Loucy (cell line): ENCODE data around the gene PTGES2.

Source experiments
- H2AFZ ChIP-seq: fragments of 200-600 bp; sonication (generic); 2 replicates; pipeline ENCODE4 v1.6.0; 2016; ENCODE audit warnings: antibody characterized with exemption, mild to moderate bottlenecking, low read length, moderate library complexity
- H3F3A ChIP-seq: fragments of 200-600 bp; 2 replicates; pipeline ENCODE4 v1.6.0; 2016; ENCODE audit warnings: antibody characterized with exemption, low read depth, mild to moderate bottlenecking
- H3K27me3 ChIP-seq: fragments of 200-600 bp; sonication (generic); 2 replicates; pipeline ENCODE4 v1.6.1; 2014; ENCODE audit warnings: low read length, mild to moderate bottlenecking; ENCODE audit not compliant: insufficient read depth, poor library complexity, severe bottlenecking
- H3K36me3 ChIP-seq: fragments of 200-600 bp; sonication (generic); 2 replicates; pipeline ENCODE4 v1.6.1; 2016; ENCODE audit warnings: low read length; ENCODE audit not compliant: insufficient read depth
- H3K4me1 ChIP-seq: fragments of 200-600 bp; sonication (generic); 2 replicates; pipeline ENCODE4 v1.5.1; 2014; ENCODE audit warnings: low read length, mild to moderate bottlenecking; ENCODE audit not compliant: insufficient read depth, poor library complexity, severe bottlenecking
- H3K4me2 ChIP-seq: fragments of 200-600 bp; sonication (generic); 2 replicates; pipeline ENCODE4 v1.6.0; 2014; ENCODE audit warnings: antibody characterized with exemption, low read length, low read depth, mild to moderate bottlenecking; ENCODE audit not compliant: poor library complexity, severe bottlenecking
- H3K4me3 ChIP-seq: fragments of 200-600 bp; sonication (generic); 2 replicates; pipeline ENCODE4 v1.5.1; 2014; ENCODE audit warnings: low read length, mild to moderate bottlenecking, mixed read lengths; ENCODE audit not compliant: poor library complexity, severe bottlenecking
- H3K79me2 ChIP-seq: fragments of 200-600 bp; sonication (generic); 2 replicates; pipeline ENCODE4 v1.6.1; 2014; ENCODE audit warnings: low read length; ENCODE audit not compliant: insufficient read depth
- H3K9ac ChIP-seq: fragments of 200-600 bp; sonication (generic); 2 replicates; pipeline ENCODE4 v1.6.0; 2014; ENCODE audit warnings: mild to moderate bottlenecking, low read depth, low read length, moderate library complexity; ENCODE audit not compliant: poor library complexity, severe bottlenecking
- H3K9me2 ChIP-seq: fragments of 200-600 bp; sonication (generic); replicated peaks from 2 replicates; pipeline ENCODE4 v1.6.1; 2016; ENCODE audit warnings: low read depth, low read length, mixed read lengths
- H3K9me3 ChIP-seq: fragments of 200-600 bp; sonication (generic); 2 replicates; pipeline ENCODE4 v1.6.1; 2014; ENCODE audit warnings: mild to moderate bottlenecking, antibody characterized with exemption, low read length, low read depth; ENCODE audit not compliant: insufficient read depth
- H4K20me1 ChIP-seq: fragments of 200-600 bp; sonication (generic); 2 replicates; pipeline ENCODE4 v1.6.0; 2014; ENCODE audit warnings: antibody characterized with exemption, low read length, mild to moderate bottlenecking; ENCODE audit not compliant: insufficient read depth, poor library complexity, severe bottlenecking
- EZH2phosphoT487 ChIP-seq: fragments of 200-600 bp; IDR thresholded peaks from 2 replicates; pipeline ENCODE4 v1.6.1; 2018; ENCODE audit warnings: antibody characterized with exemption, mild to moderate bottlenecking, moderate library complexity, borderline replicate concordance
- TF ChIP-seq, protein P1 (sequence below): fragments of 200-600 bp; sonication (generic); conservative IDR thresholded peaks from 2 replicates; pipeline ENCODE4 v1.5.1; 2014; ENCODE audit warnings: mild to moderate bottlenecking, antibody characterized with exemption, low read length

Gene PTGES2

GRCh38 chr9:128163523-128164306 lies 36.2 kb upstream of the PTGES2 start:
- Histone ChIP-seq H2AFZ (no peak overlapping the region), H4K20me1 (peaks cover 9% of the 10 kb centered on the region), H3K36me3 (peaks cover 47% of the 10 kb centered on the region; the same call in 1 of the 2 replicates), H3K4me1 (peaks cover 21% of the 10 kb centered on the region), H3K9me3 (no peaks in the 10 kb centered on the region), H3K9me2 (no peaks in the 10 kb centered on the region), H3K4me2 (no peak overlapping the region), H3K9ac (no peak overlapping the region), H3K4me3 (no peak overlapping the region), H3K79me2 (peaks cover 30% of the 10 kb centered on the region), H3K27me3 (no peaks in the 10 kb centered on the region), H3F3A (no peaks in the 10 kb centered on the region)
- TF ChIP-seq, protein P1, sequence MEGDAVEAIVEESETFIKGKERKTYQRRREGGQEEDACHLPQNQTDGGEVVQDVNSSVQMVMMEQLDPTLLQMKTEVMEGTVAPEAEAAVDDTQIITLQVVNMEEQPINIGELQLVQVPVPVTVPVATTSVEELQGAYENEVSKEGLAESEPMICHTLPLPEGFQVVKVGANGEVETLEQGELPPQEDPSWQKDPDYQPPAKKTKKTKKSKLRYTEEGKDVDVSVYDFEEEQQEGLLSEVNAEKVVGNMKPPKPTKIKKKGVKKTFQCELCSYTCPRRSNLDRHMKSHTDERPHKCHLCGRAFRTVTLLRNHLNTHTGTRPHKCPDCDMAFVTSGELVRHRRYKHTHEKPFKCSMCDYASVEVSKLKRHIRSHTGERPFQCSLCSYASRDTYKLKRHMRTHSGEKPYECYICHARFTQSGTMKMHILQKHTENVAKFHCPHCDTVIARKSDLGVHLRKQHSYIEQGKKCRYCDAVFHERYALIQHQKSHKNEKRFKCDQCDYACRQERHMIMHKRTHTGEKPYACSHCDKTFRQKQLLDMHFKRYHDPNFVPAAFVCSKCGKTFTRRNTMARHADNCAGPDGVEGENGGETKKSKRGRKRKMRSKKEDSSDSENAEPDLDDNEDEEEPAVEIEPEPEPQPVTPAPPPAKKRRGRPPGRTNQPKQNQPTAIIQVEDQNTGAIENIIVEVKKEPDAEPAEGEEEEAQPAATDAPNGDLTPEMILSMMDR: no peak
- TF ChIP-seq EZH2phosphoT487: no peak

GRCh38 chr9:128163027-128163515 lies 35.5 kb upstream of the PTGES2 start:
- Histone ChIP-seq H3K4me1 (peaks cover 21% of the 10 kb centered on the region), H3K4me2 (no peak overlapping the region), H3K9ac (no peak overlapping the region), H3K4me3 (no peak overlapping the region), H2AFZ (no peak overlapping the region), H3F3A (no peaks in the 10 kb centered on the region), H3K27me3 (no peaks in the 10 kb centered on the region), H3K79me2 (peaks cover 30% of the 10 kb centered on the region), H3K36me3 (peaks cover 43% of the 10 kb centered on the region; the same call in 1 of the 2 replicates), H3K9me3 (no peaks in the 10 kb centered on the region), H3K9me2 (no peaks in the 10 kb centered on the region), H4K20me1 (peaks cover 9% of the 10 kb centered on the region)
- TF ChIP-seq, protein P1: no peak
- no peak for TF ChIP-seq EZH2phosphoT487

DNA sequence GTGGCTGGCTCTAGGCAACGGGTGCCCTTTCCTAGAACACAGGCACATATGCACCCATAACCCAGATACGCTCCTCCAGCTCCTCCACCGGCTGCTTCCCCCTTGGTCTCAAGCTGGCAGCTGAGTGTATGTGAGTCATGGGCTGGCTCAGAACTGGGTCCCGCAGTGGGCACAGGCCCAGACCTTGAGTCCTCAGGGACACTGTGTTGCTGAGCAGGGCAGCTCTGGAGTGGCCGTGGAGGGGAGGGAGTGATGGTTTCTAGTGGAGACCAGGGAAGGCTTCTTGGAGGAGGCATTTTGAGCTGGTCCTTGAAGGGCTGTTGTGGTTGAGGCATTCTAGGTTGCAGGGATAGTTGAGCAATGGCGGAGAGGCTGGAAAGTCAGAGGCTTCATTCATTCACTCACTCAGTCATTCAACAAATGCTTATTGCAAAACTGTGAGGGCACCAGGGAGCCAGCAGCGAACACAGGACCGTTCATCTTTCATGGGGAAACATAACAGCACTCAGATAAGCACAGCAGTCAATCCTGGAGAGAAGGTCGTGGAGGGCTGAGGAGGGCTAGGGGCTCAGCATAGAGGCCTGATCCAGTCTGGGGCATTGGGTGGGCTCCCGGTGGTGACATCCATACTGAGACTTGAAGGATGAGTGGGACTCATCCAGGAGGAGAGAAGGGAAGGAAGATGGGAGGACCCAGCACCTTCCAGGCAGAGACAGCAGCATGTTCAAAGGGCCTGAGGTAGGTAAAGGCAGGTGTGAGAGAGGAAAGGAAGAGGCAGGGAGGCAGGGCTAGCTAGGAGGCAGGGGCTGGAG lies 34.9 kb upstream of the PTGES2 start:
- Histone ChIP-seq H3K36me3 (peaks cover 37% of the 10 kb centered on the region; the same call in 1 of the 2 replicates), H3K9ac (no peak overlapping the region), H4K20me1 (peaks cover 9% of the 10 kb centered on the region)

More for the DNA sequence above, 34.9 kb upstream of the PTGES2 start:
- Histone ChIP-seq H3K79me2 (peaks cover 30% of the 10 kb centered on the region), H3K4me2 (peak overlapping the region; percentile 27), H3K9me2 (no peaks in the 10 kb centered on the region), H3K27me3 (no peaks in the 10 kb centered on the region), H3K4me3 (no peak overlapping the region), H3K4me1 (peaks cover 21% of the 10 kb centered on the region), H3K9me3 (no peaks in the 10 kb centered on the region), H2AFZ (no peak overlapping the region), H3F3A (no peaks in the 10 kb centered on the region)
- TF ChIP-seq, protein P1: no peak
- TF ChIP-seq EZH2phosphoT487: no peak
